Stimulated activated CD8-positive, alpha-beta memory T cell treated with anti-CD3 and anti-CD28 coated beads, Interleukin-12 subunit alpha, Interleukin-12 subunit beta, amount 100 ng/mL, for 1 hour (primary cell): ENCODE measurements around the gene KRT78.
A peak's percentile ranks its signal among the peaks of the same experiment; 100 is the strongest.
"Not testable (repeated sequence)": the region's sequence is repeated elsewhere in the genome, so short reads cannot be mapped to it uniquely, and the experiment has no call there.

ENCODE experiments used
- DNase-seq: peaks from one replicate; pipeline ENCODE4 v3.0.0-alpha.2; 2020; ENCODE audit warnings: low read depth

The KRT78 gene

GRCh38 chr12:52848661-52849255, at the start of gene KRT78:
Gene KRT78 (minus strand): TSS chr12:52848994. CDS start chr12:52848930, 64 bp downstream.
- no peak for DNase-seq

- DNase-seq = no peak
Observed at GRCh38 chr12:52896190-52897100, 47.7 kb upstream of the KRT78 start.

- DNase-seq = no peak
Observed at GRCh38 chr12:52895726-52896189, 47.0 kb upstream of the KRT78 start.

- DNase-seq = no peak
Observed at GRCh38 chr12:52892974-52893373, 44.2 kb upstream of the KRT78 start.

GRCh38 chr12:52892207-52892852, 43.5 kb upstream of the KRT78 start:
- no peak for DNase-seq

- no peak for DNase-seq
Observed at GRCh38 chr12:52891044-52891443, 42.2 kb upstream of the KRT78 start.

GRCh38 chr12:52890417-52890816, 41.6 kb upstream of the KRT78 start:
- no peak for DNase-seq

- peak; percentile 75 for DNase-seq
Observed at GRCh38 chr12:52884526-52885293, 35.9 kb upstream of the KRT78 start.

GRCh38 chr12:52880499-52880898, 31.7 kb upstream of the KRT78 start:
- DNase-seq = not testable (repeated sequence)

GRCh38 chr12:52879394-52880351, 30.9 kb upstream of the KRT78 start:
- peak; percentile 49 for DNase-seq

GRCh38 chr12:52878507-52879393, 30.0 kb upstream of the KRT78 start:
- no peak for DNase-seq

- DNase-seq = no peak
Observed at GRCh38 chr12:52877242-52877641, 28.4 kb upstream of the KRT78 start.

GRCh38 chr12:52876372-52876771, 27.6 kb upstream of the KRT78 start:
- no peak for DNase-seq

- DNase-seq = no peak
Observed at GRCh38 chr12:52874573-52875435, 26.0 kb upstream of the KRT78 start.

- peak; percentile 41 for DNase-seq
Observed at GRCh38 chr12:52873832-52874572, 25.2 kb upstream of the KRT78 start.

GRCh38 chr12:52873513-52873831, 24.7 kb upstream of the KRT78 start:
- no peak for DNase-seq

- DNase-seq = no peak
Observed at GRCh38 chr12:52872644-52873389, 24.0 kb upstream of the KRT78 start.
